ENCODE measurements around the gene FMO3. TPM values are rescaled to one million over a fixed set of nuclear protein-coding genes. Genes with fewer than 3 reads are reported as not detected.

The FMO3 gene
- total RNA-seq (1 to 10 TPM in 1 of 7 donors, under 1 TPM in 1, not detected in 5; 0.20 to 1.0 TPM), polyA plus RNA-seq (under 1 TPM; 0.46 to 0.70 (median 0.64) TPM)
- long read RNA-seq, donor 1 = 0 reads
- long read RNA-seq, donor 2 = 0 reads

DNA sequence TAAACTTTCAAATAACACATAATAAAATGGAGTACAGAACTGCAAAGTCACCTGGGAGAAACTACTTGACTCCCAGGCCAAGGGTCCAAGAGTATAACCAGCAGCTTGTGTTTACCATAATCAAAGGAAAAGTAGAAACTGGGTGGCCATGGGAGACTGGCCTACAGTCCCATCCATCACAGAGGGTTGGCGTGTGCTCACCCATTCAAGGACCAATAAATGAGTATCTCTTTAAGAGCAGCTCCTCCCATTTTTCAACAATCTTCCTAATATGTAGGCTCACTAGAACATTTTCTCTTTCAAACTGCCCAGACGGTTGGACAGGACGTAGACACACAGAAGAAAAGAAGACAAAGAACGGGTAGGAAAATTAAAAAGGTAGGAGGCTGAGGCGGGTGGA lies at the start of gene FMO3:
TSS of gene FMO3 (plus strand) at position 302 of the 400 bp plus-strand sequence. CDS start 1,754 bp downstream, outside the sequence.
- H3K4me3 ChIP-seq = no peak within 1 kb of the TSS
- no peaks in the 10 kb centered on the region for H3K9me3 ChIP-seq
- no peak for DNase-seq
- no peak within 1 kb of the TSS for H3K27ac ChIP-seq
- WGBS, 5 donors = 74 to 92% (median 88%) methylated on average over 5 of the region's 5 CpGs
- H3K4me1 ChIP-seq = no peaks in the 10 kb centered on the region
- H3K36me3 ChIP-seq = no peaks in the 10 kb centered on the region
- H3K27me3 ChIP-seq (replicated peaks in 1 of 7) = no peaks in the 10 kb centered on the region
- intact Hi-C loops (cut with DNase I; ENCODE audit: low total_unique reads) = no loop called here
- TF ChIP-seq, protein P1, sequence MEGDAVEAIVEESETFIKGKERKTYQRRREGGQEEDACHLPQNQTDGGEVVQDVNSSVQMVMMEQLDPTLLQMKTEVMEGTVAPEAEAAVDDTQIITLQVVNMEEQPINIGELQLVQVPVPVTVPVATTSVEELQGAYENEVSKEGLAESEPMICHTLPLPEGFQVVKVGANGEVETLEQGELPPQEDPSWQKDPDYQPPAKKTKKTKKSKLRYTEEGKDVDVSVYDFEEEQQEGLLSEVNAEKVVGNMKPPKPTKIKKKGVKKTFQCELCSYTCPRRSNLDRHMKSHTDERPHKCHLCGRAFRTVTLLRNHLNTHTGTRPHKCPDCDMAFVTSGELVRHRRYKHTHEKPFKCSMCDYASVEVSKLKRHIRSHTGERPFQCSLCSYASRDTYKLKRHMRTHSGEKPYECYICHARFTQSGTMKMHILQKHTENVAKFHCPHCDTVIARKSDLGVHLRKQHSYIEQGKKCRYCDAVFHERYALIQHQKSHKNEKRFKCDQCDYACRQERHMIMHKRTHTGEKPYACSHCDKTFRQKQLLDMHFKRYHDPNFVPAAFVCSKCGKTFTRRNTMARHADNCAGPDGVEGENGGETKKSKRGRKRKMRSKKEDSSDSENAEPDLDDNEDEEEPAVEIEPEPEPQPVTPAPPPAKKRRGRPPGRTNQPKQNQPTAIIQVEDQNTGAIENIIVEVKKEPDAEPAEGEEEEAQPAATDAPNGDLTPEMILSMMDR (IDR thresholded peaks at IDR 0.05 in 8 of 11, conservative IDR thresholded peaks at IDR 0.05 in 3 of 11) = no peak
- no peak for TF ChIP-seq POLR2A (IDR thresholded peaks at IDR 0.05)
- TF ChIP-seq POLR2AphosphoS5 (IDR thresholded peaks at IDR 0.05) = no peak

DNA sequence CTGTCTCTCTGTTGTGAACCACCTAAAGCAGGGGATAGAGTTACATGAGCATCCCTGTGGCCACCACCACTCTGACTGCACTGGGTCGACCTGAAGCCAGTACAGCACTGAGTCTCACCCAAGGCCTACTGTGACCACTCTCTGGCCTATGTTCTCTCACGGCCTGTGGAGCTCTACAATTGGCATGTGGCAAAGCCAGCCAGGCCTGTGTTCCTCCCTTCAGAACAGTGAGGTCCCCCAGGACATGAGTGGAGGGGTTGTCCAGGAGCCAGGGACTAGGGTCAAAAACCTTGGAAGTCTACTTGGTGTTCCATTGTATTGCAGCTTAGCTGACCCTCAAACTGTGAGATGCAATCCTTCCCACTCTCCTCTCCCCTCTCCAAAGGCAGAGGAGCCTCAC lies 42.7 kb upstream of the FMO3 start:
- peaks cover 0 to 7% (median 0%) of the 10 kb centered on the region in 7 donors for H3K27me3 ChIP-seq (replicated peaks in 1 of 7)
- H3K9me3 ChIP-seq = peaks cover 2 to 56% (median 32%) of the 10 kb centered on the region in 8 donors
- TF ChIP-seq POLR2AphosphoS5 (IDR thresholded peaks at IDR 0.05) = no peak
- TF ChIP-seq, protein P1 (IDR thresholded peaks at IDR 0.05 in 8 of 11, conservative IDR thresholded peaks at IDR 0.05 in 3 of 11) = no peak
- TF ChIP-seq POLR2A (IDR thresholded peaks at IDR 0.05) = no peak
- H3K27ac ChIP-seq = no peak overlapping the region
- H3K4me1 ChIP-seq = no peaks in the 10 kb centered on the region
- H3K4me3 ChIP-seq = no peak overlapping the region
- intact Hi-C loops (cut with DNase I; ENCODE audit: low total_unique reads) = no loop called here
- DNase-seq = no peak
- no peaks in the 10 kb centered on the region for H3K36me3 ChIP-seq
- 44 to 75% (median 66%) methylated on average over 2 of the region's 2 CpGs for WGBS, 5 donors

DNA sequence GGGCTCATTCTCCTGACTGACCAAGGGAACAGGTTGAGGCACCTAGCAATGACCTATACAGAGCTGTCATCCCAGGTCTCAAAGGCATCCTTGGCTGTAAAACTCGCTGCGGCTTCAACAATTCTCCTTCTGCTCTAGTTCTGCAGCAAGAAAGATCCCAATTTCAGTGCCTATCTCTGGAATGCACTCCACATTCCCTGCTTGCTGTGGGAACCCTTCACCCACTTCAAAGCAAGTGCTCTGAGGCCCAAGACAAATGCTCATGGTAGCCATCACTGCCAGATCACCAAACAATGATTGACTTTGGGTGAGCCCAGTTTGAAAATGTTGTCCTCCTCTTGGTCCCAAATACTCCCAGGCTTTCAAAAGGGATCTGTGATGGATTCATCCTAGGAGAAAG lies 37.7 kb upstream of the FMO3 start:
- no peak overlapping the region for H3K4me3 ChIP-seq
- no peaks in the 10 kb centered on the region for H3K36me3 ChIP-seq
- WGBS, 5 donors = 62 to 93% (median 90%) methylated on average over 2 of the region's 2 CpGs; no CpG with 5 or more reads in 1 of the 5 donors
- no peaks in the 10 kb centered on the region for H3K4me1 ChIP-seq
- no peak overlapping the region for H3K27ac ChIP-seq
- TF ChIP-seq POLR2AphosphoS5 (IDR thresholded peaks at IDR 0.05) (no peak), POLR2A (IDR thresholded peaks at IDR 0.05) (no peak)
- TF ChIP-seq, protein P1 (IDR thresholded peaks at IDR 0.05 in 8 of 11, conservative IDR thresholded peaks at IDR 0.05 in 3 of 11) = no peak
- peaks cover 0 to 20% (median 7%) of the 10 kb centered on the region in 8 donors for H3K9me3 ChIP-seq
- intact Hi-C loops (cut with DNase I; ENCODE audit: low total_unique reads) = no loop called here
- DNase-seq = no peak
- peaks cover 0 to 7% (median 0%) of the 10 kb centered on the region in 7 donors for H3K27me3 ChIP-seq (replicated peaks in 1 of 7)

DNA sequence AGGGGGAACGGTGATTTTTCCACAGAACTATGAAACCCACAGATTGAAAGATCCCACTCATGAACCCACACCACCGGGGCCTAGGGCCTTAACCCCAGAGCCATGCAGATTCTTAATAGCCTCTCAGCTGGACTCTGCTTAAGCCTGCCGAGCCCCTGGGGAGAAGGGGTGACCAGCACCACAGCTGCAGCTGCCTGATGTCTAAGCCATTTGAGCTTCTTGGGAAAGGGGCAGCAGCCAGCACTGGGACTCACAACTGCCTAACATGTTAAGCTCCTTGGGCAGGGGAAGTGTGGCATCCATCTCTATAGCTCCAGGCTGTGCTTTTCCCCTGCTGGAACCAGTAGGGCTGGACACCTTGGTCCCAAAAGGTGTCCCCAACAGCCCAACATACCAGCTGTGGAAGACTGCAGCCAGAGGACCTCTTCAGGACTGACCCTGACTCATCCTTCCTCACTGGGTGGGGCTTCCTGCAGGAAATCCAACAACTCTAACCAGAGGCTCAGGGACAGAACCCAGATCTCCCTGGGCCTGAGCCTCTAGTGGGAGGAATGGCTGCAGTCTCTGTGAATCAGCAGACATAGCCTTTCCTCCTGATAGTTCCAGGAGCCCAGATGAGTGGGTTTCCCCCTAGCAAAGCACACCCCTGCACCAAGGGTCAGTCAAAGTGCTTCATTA lies 34.6 kb upstream of the FMO3 start:
- Histone ChIP-seq H3K4me1 (no peaks in the 10 kb centered on the region), H3K27me3 (replicated peaks in 1 of 7) (peaks cover 0 to 7% (median 0%) of the 10 kb centered on the region in 7 donors), H3K27ac (no peak overlapping the region), H3K4me3 (no peak overlapping the region), H3K36me3 (no peaks in the 10 kb centered on the region), H3K9me3 (peaks cover 0 to 11% (median 0%) of the 10 kb centered on the region in 8 donors)
- 80 to 94% (median 88%) methylated on average over 3 of the region's 3 CpGs for WGBS, 5 donors
- DNase-seq = no peak
- intact Hi-C loops (cut with DNase I; ENCODE audit: low total_unique reads) = no loop called here
- TF ChIP-seq POLR2A (IDR thresholded peaks at IDR 0.05) (no peak), POLR2AphosphoS5 (IDR thresholded peaks at IDR 0.05) (no peak)
- TF ChIP-seq, protein P1 (IDR thresholded peaks at IDR 0.05 in 8 of 11, conservative IDR thresholded peaks at IDR 0.05 in 3 of 11) = no peak
